ENCODE data around the gene MYBPH.

DNA sequence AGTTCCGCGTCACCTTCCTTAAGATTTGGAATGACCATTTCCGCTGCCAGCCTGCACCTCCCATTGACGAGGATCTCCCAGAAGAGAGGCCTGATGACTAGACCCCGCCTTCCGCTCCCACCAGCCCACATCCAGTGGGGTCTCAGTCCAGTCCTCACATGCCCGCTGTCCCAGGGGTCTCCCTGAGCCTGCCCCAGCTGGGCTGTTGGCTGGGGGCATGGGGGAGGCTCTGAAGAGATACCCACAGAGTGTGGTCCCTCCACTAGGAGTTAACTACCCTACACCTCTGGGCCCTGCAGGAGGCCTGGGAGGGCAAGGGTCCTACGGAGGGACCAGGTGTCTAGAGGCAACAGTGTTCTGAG, 9.8 kb downstream of the MYBPH start:
- TF ChIP-seq EP300 (conservative IDR thresholded peaks at IDR 0.05; ENCODE audit: poor library complexity, severe bottlenecking) (no peak), CTCF (IDR thresholded peaks at IDR 0.05; ENCODE audit: poor library complexity, severe bottlenecking) (no peak), EZH2 (IDR thresholded peaks at IDR 0.05; ENCODE audit: borderline replicate concordance, insufficient read depth, low read length, poor library complexity, severe bottlenecking) (no peak)

All from neural cell (in vitro differentiated cells).